ENCODE data around the gene PPM1J.
A peak's percentile ranks its signal among the peaks of the same experiment; 100 is the strongest.
"Not testable (repeated sequence)": the region's sequence is repeated elsewhere in the genome, so short reads cannot be mapped to it uniquely, and the experiment has no call there.

Gene PPM1J

GRCh38 chr1:112715264-112716053 lies at the start of gene PPM1J:
Gene PPM1J, minus strand, starts transcription at chr1:112715332. Its CDS starts 31 bp downstream, at chr1:112715301.
- DNase-seq = peak; percentile 55 to 77

DNA sequence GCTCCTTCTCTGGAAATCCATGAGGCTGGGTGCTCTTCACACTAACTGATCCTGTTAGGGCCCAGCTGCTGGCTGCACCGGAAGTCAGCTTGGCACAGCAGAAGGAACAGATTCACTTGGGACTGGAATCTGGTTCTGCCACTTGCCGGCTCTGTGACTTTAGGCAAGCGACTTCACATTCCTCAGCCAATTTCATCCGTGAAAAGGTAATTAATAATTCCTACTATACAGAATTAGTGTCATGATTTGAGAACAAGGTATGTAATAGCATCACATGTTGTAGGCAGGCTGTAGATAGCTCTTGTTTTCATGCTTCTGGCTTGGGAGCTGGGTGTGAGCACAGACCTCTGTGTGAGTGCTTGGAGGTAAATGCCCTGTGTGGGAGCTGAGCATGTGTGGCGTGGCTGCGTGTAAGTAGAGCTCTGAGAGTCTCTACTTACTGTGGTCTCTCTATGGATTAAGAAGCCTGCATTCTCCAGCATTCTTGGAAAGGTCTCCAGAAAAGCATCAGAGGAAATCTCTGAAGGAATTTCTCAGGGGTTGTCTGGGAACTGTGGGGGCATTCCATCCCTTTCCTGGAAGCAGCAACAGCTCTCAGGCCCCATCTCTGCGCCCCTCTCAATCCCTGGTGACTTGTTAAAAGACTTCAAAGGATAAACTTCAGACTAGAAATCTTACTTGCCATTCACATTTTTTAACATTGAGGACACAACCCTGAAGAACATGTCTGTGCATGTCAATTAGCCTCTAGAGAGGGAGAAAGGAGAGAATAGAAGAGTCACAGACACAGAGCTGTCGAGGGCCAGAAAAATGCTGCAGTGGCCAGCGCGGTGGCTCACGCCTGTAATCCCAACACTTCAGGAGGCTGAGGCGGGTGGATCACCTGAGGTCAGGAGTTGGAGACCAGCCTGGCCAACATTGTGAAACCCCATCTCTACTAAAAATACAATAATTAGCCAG lies 47.7 kb upstream of the PPM1J start:
- no peak for DNase-seq

GRCh38 chr1:112761714-112762480 lies 46.8 kb upstream of the PPM1J start:
- no peak for DNase-seq

- DNase-seq = no peak
Observed at GRCh38 chr1:112759228-112759627, 44.1 kb upstream of the PPM1J start.

- DNase-seq = no peak
Observed at GRCh38 chr1:112754116-112754628, 39.0 kb upstream of the PPM1J start.

GRCh38 chr1:112748396-112748795 lies 33.3 kb upstream of the PPM1J start:
- no peak for DNase-seq

DNA sequence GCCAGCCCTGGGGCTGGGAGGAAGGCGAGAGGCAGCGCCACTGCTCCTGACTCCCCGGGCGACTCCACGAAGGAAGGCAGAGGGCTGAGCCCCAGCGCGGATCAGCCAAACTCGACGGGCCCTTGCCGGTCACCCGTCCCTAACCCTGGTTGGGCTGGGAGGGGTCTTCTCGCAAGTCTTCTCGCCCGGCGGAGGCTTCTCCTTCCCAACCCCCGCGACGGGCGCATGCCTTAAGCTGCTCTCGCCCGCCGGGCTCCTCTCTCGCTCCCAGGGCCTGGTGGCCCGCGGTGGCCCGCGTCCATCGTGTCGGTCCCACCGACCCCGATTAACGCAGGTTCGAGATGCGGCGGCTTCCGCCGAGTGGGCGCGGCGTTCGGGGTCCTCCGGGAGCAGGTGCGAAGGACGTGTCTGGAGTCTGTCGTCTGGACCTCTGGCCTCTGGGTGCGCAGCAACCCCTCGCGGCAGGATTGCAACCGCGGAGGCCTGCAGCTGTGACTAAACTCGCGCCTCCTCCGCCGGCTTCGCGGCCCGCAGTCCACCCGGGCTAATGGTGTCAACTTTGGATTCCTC lies 29.0 kb upstream of the PPM1J start:
- DNase-seq = no peak

GRCh38 chr1:112743174-112744008 lies 28.3 kb upstream of the PPM1J start:
- DNase-seq = no peak

- DNase-seq = no peak
Observed at GRCh38 chr1:112737573-112737972, 22.4 kb upstream of the PPM1J start.

- no peak for DNase-seq
Observed at GRCh38 chr1:112735752-112736151, 20.6 kb upstream of the PPM1J start.

DNA sequence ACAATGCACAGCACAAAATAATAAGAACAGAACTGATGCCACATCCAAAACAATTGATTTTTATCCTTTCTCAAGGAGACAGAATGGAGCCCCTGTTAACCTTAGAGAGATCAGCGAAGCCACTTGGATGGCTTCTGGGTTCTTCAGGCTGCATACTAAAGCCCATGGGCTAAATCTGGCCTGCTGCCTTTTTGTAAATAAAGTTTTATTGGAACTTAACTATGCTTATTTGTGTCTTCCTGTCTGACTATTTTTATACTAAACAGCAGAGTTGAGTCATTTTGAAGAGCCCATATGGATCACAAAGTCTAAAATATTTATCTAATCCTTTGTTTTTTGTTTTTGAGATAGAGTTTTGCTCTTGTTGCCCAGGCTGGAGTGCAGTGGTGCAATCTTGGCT lies 16.3 kb upstream of the PPM1J start:
- no peak for DNase-seq

- DNase-seq = no peak
Observed at GRCh38 chr1:112729909-112730308, 14.8 kb upstream of the PPM1J start.

- not testable (repeated sequence) for DNase-seq
Observed at GRCh38 chr1:112729011-112729410, 13.9 kb upstream of the PPM1J start.

DNA sequence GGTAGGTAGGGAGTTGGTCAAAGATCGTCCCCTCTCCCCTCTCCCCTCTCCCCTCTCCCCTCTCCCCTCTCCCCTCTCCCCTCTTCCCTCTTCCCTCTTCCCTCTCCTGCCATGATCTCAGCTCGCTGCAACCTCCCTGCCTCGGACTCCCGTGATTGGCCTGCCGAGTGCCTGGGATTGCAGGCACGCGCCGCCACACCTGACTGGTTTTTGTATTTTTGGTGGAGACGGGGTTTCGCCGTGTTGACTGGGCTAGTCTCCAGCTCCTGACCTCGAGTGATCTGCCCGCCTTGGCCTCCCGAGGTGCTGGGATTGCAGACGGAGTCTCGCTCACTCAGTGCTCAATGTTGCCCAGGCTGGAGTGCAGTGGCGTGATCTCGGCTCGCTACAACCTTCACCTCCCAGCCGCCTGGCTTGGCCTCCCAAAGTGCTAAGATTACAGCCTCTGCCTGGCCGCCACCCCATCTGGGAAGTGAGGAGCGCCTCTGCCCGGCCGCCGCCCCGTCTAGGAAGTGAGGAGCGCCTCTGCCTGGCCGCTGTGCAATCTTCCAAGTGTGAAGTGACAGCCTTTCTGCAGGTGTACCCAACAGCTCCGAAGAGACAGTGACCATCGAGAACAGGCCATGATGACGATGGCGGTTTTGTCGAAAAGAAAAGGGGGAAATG lies 13.3 kb upstream of the PPM1J start:
- DNase-seq = not testable (repeated sequence)

DNA sequence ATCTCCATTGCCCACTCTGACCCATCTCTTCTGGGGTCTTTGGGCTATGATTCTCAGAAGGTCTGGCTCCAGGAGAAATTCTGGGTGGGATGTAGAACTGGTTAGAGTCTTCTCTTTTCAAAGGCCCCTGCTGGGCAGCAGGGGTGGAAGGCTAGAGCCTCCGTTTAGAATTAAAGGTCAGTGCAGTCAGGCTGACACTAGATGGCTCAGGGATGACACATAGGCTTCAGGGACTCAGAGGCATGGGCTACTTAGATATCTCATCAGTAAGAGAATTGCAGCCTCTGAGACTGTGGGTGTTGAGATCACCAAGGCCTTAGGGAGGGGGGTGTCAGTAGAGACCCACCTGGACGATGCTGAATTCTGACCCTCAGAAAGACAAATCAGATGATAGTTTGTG lies 12.6 kb upstream of the PPM1J start:
- DNase-seq = no peak

GRCh38 chr1:112724240-112724639 lies 9.1 kb upstream of the PPM1J start:
- not testable (repeated sequence) for DNase-seq

GRCh38 chr1:112723511-112723839 lies 8.3 kb upstream of the PPM1J start:
- no peak for DNase-seq

DNA sequence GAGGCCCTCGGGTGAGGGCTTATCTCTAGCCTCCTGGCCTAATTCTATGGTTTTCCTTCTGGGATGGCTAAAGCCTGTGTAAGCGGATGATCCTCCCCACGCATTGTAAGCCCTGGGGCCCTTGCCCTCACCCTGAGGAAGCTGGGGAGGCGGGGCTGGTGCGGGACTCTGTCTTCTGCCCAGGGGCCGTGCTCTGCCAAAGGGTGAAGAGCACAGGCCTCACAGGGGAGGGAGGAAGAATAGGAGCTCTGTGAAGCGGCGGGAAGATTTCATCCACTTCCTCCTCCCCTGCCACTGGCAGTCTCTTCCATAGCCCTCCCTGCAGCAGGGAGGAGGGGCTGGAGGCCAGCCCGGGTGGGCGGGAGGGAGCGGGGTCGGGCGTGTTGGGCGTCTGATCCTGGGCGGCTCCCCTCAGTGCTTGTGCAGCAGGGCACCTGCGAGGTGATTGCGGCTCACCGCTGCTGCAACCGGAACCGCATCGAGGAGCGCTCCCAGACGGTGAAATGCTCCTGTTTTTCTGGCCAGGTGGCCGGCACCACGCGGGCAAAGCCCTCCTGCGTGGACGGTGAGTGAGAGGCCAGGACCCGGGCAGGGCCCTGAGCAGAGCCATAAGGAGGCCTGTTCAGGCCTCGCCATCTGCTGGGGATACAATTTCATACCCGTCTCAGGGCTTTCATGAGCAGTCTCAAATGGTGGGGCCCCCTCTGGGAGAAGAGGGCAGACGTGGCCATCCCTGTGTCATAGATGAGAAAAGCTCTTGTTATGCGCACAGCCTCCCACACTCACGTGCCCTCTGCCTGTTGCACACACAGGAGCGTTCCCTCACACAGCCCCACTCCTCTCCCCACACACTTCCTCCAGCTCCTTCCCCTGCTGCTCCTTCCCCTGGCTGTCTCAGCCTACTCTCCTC lies 7.7 kb upstream of the PPM1J start:
- DNase-seq = no peak

DNA sequence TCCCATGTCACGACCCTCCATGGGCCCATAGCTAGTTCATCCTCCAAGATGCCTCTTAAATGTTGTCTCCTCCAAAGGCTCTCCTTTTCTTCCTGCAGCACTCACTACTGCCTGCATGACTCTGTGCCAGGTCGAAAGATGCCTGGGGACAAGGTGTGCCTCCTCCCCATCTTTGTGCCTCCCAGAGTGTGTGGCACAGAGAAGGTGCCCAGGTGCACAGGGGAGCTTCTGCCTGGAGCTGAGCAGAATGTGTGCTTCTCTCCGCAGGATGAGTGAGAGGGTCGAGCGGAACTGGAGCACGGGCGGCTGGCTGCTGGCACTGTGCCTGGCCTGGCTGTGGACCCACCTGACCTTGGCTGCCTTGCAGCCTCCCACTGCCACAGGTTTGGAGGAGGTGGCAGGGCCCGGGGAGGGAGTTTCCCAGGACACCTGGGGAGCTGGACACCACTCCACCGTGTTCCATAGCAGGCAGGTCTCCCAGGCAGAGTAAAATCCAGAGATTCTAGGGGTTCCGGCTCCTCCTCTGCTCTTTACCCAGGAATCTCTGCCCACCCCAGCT lies 6.9 kb upstream of the PPM1J start:
- no peak for DNase-seq

GRCh38 chr1:112721294-112721693 lies 6.2 kb upstream of the PPM1J start:
- not testable (repeated sequence) for DNase-seq

All from hippocampal formation (tissue), 2 donors.